T-helper 1 cell treated with Interleukin-12 subunit alpha and Interleukin-12 subunit beta and Interleukin-4 antibody, amounts not matched to agents 30 ng/mL and 1 ng/mL, for 36 hours (primary cell): ENCODE measurements around the gene FOXI3. TPM values are rescaled to one million over a fixed set of nuclear protein-coding genes. Genes with fewer than 3 reads are reported as not detected.

Source experiments
- intact Hi-C: fragments of 100-400 bp; cut with micrococcal nuclease; formaldehyde crosslinking; loops from one replicate; pipeline ENCODE4 v1.15.1; 2024
- total RNA-seq: library from RNA; stranded (reverse); gene quantifications from 2 replicates; pipeline ENCODE4 v1.2.3, GENCODE V29; 2022

FOXI3 gene
- total RNA-seq: not detected in 2 replicates

GRCh38 chr2:88452565-88452905 is at the start of gene FOXI3:
Gene FOXI3, minus strand, starts transcription at chr2:88452693. Its CDS starts 158 bp downstream, at chr2:88452535.
- intact Hi-C loops: no loop called here

GRCh38 chr2:88500691-88501090 is 48.2 kb upstream of the FOXI3 start:
- intact Hi-C loops: no loop called here

DNA sequence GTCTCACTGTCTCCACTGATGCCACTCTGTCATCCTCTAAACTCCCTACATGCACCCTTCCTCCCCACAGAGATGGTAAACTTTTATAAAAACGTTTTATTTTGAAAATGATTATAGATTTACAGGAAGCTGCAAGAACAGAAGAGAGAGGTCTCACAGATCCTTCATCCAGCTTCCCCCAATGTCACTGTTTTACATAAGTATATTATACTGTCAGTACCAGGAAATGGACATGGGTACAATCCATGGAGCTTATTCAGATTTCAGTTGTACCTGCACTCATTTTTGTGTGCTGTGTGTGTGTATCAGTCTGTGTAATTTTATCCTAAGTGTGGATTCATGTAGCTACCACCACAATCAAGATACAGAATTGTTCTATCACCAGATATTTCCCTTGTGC is 46.7 kb upstream of the FOXI3 start:
- intact Hi-C loops: no loop called here

DNA sequence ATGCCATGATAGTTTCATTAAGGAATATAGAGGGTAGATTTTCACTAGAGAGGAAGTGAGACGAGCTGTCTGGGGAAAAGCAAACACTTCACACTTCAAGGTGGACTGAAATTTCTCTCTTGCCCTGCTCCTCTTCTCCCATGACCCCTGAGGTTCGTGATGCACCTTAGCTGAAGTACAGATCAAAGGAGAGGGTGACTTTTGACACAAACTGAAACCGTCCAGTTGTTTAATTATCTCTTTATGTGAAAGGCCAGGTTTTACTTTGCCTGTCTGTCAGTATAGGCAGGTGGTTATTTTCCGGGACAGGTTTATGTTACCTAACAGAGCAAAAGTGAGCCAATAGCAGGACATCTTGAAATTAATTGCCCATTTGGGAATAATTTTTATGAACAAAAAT is 41.0 kb upstream of the FOXI3 start:
- intact Hi-C loops: no loop called here

GRCh38 chr2:88492002-88492401 is 39.5 kb upstream of the FOXI3 start:
- intact Hi-C loops: no loop called here

DNA sequence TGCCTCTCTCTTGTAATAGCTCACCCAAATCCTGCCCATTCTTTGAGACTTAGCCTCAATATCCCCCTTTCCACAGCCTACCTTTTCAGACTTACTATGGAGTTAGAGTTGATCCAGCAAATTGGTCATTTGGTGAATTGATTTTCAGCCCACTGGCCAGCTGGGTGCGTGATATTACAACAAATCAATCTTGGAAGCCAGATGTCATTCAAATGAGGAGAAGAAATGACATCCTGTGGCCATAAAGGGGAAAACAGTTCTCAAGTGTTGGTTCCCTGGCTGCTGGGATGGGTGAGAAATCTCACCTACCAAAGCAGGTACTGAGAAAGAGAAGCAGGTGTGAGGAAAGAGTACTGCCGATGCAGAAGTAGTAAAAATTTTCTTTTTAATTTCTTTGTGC is 36.7 kb upstream of the FOXI3 start:
- intact Hi-C loops: no loop called here

DNA sequence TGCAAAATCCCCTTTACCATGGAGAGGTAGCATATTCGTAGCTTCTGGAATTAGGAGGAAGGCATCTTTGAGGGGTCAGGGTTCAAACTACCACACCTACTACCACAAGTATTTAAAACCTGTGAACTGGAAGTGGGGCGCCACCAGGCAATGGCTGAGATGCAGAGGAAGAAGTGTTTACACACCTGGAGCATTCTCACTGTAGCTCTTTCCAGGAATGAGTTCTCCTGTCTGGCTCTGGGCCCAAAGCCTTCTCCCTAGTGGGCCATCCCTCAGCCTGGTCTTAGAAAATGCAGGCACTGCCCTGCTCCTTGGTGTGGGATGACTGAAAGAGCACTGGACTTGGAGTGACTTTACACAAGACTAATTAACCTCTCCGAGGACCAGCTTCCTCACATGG is 30.7 kb upstream of the FOXI3 start:
- intact Hi-C loops: no loop called here

- intact Hi-C loops: no loop called here
Measured at GRCh38 chr2:88481691-88482336, 29.3 kb upstream of the FOXI3 start.

DNA sequence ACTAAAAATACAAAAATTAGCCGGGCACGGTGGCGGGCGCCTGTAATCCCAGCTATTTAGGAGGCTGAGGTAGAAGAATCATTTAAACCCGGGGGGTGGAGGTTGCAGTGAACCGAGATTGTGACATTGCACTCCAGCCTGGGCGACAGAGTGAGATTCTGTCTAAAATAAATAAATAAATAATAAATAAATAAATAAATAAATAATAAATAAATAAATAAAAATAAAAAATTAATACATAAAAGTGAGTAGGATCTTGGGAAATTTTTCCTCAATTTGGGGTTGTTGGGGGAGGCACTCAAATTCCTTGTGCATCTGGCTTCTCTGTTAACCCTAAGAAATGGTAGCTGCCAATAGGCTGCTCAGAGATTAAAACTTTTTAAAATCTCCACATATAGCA is 20.3 kb upstream of the FOXI3 start:
- intact Hi-C loops: no loop called here

GRCh38 chr2:88471083-88471942 is 18.8 kb upstream of the FOXI3 start:
- intact Hi-C loops: no loop called here

GRCh38 chr2:88469202-88470114 is 17.0 kb upstream of the FOXI3 start:
- intact Hi-C loops: no loop called here

DNA sequence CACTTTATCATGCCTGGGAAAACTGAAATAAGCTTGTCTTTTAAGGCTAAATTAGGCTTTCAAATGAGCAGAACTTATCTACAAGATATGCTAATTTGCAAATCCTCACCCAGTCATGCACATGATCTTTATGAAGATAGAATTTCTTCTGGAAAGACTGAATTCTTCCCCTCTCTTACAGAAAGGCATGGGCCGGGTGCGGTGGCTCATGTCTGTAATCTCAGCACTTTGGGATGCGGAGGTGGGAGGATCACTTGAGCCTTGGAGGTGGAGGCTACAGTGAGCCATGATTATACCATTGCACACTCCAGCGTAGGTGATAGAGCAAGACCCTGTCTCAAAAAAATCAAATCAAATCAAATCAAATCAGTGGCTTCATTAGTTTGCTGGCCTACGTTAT is 11.7 kb upstream of the FOXI3 start:
- intact Hi-C loops: no loop called here

DNA sequence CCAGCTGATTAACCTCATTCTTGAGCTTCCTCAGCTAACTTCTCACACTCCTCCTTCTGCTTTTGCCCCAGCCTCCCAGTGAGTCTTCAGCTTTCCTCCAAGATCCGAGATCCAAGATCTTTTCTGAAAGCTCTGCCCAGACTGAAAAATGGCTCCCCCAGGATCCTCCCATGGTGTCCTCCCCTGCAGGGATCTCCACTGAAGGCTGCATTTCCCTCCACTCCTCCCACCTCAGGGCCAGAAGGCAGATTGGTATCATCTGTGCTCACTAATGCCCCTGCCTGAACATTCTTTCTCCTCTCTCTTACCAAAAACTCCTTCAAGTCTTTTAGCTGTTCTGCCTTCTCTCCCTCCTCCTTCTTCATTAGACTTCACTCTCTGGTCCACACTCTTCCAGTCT is 6.1 kb upstream of the FOXI3 start:
- intact Hi-C loops: no loop called here

DNA sequence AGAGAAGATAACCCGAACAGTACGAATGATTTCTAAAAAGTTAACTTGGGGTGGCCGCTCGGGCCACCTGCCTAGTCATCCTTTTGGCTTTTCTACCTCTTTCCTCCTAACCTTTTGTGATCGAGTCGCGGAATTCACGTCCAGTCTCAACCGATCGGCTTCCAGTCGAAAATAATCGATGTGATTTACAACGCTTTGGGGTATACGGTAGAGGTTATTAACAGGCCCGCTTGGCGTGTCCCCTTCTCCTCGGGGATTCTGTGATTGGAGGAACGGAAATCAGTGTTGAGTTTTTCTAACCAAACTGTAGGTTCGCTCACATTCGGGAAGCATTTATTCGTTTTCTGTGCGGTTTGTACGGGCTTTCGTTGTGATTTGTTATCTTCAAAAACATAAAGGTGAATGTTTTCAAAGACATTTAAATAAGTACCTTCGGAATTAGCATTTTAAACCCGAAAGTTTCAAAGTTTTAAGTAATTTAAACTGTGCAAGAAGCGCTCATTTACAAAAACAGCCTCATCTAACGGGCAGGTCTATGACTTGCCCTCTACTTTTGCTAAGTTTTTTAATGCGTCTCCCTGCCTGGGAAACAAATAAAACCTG is 588 bp upstream of the FOXI3 start:
- intact Hi-C loops: no loop called here

DNA sequence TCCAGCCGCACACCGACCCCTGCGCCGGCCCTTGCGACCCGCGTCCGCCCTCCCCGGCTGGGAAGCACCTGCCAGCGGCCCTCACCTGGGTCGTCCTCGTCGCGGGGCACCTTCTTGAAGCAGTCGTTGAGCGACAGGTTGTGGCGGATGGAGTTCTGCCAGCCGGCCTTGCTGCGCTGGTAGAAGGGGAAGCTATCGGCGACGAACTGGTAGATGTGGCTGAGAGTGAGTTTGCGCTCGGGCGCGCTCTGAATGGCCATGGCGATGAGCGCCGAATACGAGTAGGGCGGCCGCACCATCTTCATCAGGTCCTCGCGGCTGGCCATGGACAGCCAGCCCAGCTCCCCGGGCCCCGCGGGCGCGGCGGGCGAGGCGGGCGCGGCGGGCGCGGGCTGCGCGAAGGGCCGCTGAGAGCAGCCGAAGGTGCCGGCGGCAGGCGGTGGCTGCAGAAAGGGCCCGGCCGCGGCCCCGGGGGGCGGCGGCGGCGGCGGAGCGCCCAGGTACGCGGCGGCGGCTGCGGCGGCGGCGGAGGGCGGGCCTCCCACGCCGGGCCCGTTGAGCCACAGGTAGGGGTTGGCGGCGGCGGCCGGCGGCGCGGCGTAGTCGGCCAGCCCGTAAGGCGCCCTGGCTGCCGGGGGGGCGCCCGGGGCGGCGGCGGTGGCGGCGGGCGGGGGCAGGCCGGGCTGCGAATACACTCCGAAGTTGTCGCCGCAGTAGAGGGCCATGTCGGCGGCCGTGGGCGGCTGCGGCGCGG is 505 bp downstream of the FOXI3 start:
- intact Hi-C loops: no loop called here

- intact Hi-C loops: no loop called here
Measured at GRCh38 chr2:88450925-88451810, 1.3 kb downstream of the FOXI3 start.

DNA sequence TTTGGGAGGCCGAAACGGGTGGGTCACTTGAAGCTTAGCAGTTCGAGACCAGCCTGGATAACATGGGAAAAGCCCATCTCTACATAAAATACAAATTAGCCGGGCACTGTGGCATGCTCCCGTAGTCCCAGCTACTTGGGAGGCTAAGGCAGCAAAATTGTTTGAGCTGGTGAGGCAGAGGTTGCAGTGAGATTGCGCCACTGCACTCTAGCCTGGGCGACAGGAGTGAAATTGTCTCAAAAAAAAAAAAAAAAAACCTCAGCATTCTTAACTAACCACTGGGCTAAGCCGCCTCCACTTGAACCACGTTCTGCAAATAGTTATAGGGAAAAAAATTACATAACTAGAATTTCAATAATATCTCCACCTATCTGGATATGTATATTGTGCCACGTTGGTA is 2.3 kb downstream of the FOXI3 start:
- intact Hi-C loops: no loop called here

GRCh38 chr2:88448248-88448647 is 4.2 kb downstream of the FOXI3 start:
- intact Hi-C loops: no loop called here

DNA sequence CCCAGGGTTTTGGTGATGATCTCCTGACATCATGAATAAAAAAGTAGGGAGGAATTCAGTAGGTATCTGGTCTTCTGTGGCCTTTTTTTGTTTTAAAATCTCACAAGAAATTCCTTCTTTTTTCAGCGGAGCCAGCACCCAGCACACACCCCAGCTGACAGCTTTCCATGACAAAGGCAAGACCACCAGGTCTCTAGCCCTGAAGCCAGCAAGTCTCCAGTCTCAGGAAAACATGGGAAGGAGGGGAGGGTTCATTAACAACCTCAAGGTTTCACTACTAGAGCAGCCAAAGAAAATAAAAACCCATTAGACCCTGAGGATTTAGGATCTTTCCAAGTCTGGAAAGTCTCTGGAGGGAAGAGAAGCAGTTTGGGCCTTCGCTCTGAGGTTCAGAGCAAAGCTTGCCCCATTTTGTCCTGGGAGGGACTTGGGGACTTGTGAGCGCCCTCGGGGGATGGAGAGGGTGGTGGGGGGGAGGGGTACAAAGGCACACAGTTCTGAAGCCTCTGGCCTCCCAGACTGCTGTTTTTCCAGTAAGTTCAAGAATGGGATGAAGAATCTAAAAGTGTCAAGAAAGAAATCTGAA is 9.0 kb downstream of the FOXI3 start:
- intact Hi-C loops: no loop called here
